Caco-2 (cell line): ENCODE data around the gene NCOR2. TPM values are rescaled to one million over a fixed set of nuclear protein-coding genes. Genes with fewer than 3 reads are reported as not detected.

Experiments
- BruUV-seq: library from RNA; stranded (reverse); fragments of 400-500 nt; replicated peaks from 2 replicates; lab custom pipeline; 2021; lab: Mats Ljungman, UMichigan
- CTCF ChIA-PET: fragments of 300-600 bp; sonication (Branson Sonifier 250); formaldehyde crosslinking; loops from one replicate; lab custom pipeline; 2022; ENCODE audit warnings: antibody characterized with exemption; lab: Charles Lee
- POLR2A ChIA-PET: fragments of 300-600 bp; sonication (Branson Sonifier 250); formaldehyde crosslinking; loops from one replicate; lab custom pipeline; 2022; ENCODE audit warnings: antibody characterized with exemption; lab: Charles Lee
- DNase-seq, 2 experiments: peaks; one replicate each; pipeline versions ENCODE4 v3.0.0 to v3.0.0-alpha.2; 2020 to 2022
- H3K27me3 ChIP-seq: replicated peaks from 2 replicates; pipeline ENCODE4 v1.6.0; 2011; ENCODE audit warnings: low read length; ENCODE audit not compliant: control insufficient read depth, insufficient read depth
- H3K36me3 ChIP-seq: 2 replicates; pipeline ENCODE4 v1.5.1; 2011; ENCODE audit warnings: low read length; ENCODE audit not compliant: control insufficient read depth, insufficient read depth
- H3K4me1 ChIP-seq: fragments of 250-450 bp; sonication (Bioruptor Pico); 2 replicates; pipeline ENCODE4 v1.5.1; 2020; ENCODE audit warnings: mild to moderate bottlenecking
- H3K4me3 ChIP-seq: 2 replicates; pipeline ENCODE4 v1.5.1; 2011; ENCODE audit warnings: low read depth, mild to moderate bottlenecking, control low read depth, low read length
- H3K9me3 ChIP-seq: fragments of 250-450 bp; sonication (Bioruptor Pico); 2 replicates; pipeline ENCODE4 v1.5.1; 2020; ENCODE audit warnings: mild to moderate bottlenecking, moderate library complexity
- H3K27ac Mint-ChIP-seq: one replicate; pipeline ENCODE4 v1.8.0; 2022; ENCODE audit warnings: mixed read lengths; ENCODE audit not compliant: unreplicated experiment
- H3K27me3 Mint-ChIP-seq: one replicate; pipeline ENCODE4 v1.8.0; 2022; ENCODE audit warnings: mixed read lengths; ENCODE audit not compliant: insufficient read depth, unreplicated experiment
- H3K36me3 Mint-ChIP-seq: one replicate; pipeline ENCODE4 v1.8.0; 2022; ENCODE audit warnings: mild to moderate bottlenecking, mixed read lengths; ENCODE audit not compliant: insufficient read depth, unreplicated experiment
- H3K4me1 Mint-ChIP-seq: one replicate; pipeline ENCODE4 v1.8.0; 2022; ENCODE audit warnings: low read depth, mixed read lengths; ENCODE audit not compliant: unreplicated experiment
- H3K4me3 Mint-ChIP-seq: one replicate; pipeline ENCODE4 v1.8.0; 2022; ENCODE audit warnings: mild to moderate bottlenecking, moderate library complexity, mixed read lengths; ENCODE audit not compliant: unreplicated experiment
- H3K9me3 Mint-ChIP-seq: one replicate; pipeline ENCODE4 v1.8.0; 2022; ENCODE audit warnings: mixed read lengths; ENCODE audit not compliant: unreplicated experiment
- CTCF ChIP-seq, 2 experiments: fragments of 200-600 bp in 1 of 2; IDR thresholded peaks; 1 replicate in 1 of 2; 2 replicates in 1 of 2; pipeline versions ENCODE4 v1.5.1 to v1.8.0; 2011 to 2022; ENCODE audit warnings: antibody characterized with exemption in 1 of 2, control low read depth in 1 of 2, inconsistent platforms in 1 of 2, low read depth in 1 of 2, low read length in 1 of 2, mild to moderate bottlenecking in 1 of 2, moderate library complexity in 1 of 2; ENCODE audit not compliant: insufficient read depth in 1 of 2, severe bottlenecking in 1 of 2, unreplicated experiment in 1 of 2
- intact Hi-C: fragments of 100-400 bp; cut with micrococcal nuclease; formaldehyde crosslinking; loops from one replicate; pipeline ENCODE4 v1.10.0; 2022; ENCODE audit not compliant: unreplicated experiment
- total RNA-seq: library from RNA; stranded (reverse); gene quantifications from 2 replicates; pipeline ENCODE4 v1.2.3, GENCODE V29; 2022

NCOR2 gene
- total RNA-seq, 1 experiment from 2014 or later = 250 TPM

DNA sequence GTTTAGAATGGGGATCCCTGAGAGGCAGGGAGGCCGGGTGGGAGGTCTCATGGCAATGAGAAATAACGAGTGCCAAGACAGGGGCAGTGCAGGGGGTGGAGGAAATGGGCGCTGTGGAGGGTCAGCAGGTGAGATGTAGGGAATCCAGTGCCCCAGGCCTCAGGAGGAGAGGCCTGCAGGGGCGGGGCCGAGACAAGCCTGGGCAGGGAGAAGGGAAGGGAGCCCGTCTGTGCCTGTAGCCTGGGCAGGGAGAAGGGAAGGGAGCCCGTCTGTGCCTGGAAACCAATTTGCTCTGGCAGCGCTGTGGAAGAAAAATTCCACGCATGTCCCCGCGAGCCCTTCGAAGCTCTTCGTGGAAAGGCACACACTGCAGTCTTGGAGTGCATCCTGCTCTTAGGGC, 10.6 kb upstream of the NCOR2 start:
- Mint-ChIP-seq H3K4me1 (peaks cover 7% of the 10 kb centered on the region), H3K27ac (no peak overlapping the region), H3K27me3 (no peaks in the 10 kb centered on the region), H3K9me3 (no peaks in the 10 kb centered on the region), H3K36me3 (no peaks in the 10 kb centered on the region), H3K4me3 (no peak overlapping the region)
- 0 out of 2 replicates have a peak, but pooled peaks cover 9% of the 10 kb centered on the region for H3K9me3 ChIP-seq
- ChIA-PET POLR2A (no interaction called here), CTCF (no interaction called here)
- H3K27me3 ChIP-seq = no peaks in the 10 kb centered on the region
- DNase-seq = no peak
- H3K36me3 ChIP-seq = no peaks in the 10 kb centered on the region
- intact Hi-C loops = no loop called here
- H3K4me1 ChIP-seq = no peaks in the 10 kb centered on the region
- H3K4me3 ChIP-seq = no peak overlapping the region
- no peak for TF ChIP-seq CTCF (IDR thresholded peaks at IDR 0.05; ENCODE audit: insufficient read depth in 1 of 2, low read depth in 1 of 2, low read length in 1 of 2, severe bottlenecking in 1 of 2, unreplicated experiment in 1 of 2)
- BruUV-seq = no TSS peak

- Histone ChIP-seq H3K4me3 (no peak overlapping the region), H3K4me1 (no peaks in the 10 kb centered on the region), H3K9me3 (0 out of 2 replicates have a peak, but pooled peaks cover 9% of the 10 kb centered on the region), H3K36me3 (no peaks in the 10 kb centered on the region), H3K27me3 (no peaks in the 10 kb centered on the region)
- H3K36me3 Mint-ChIP-seq = no peaks in the 10 kb centered on the region
- intact Hi-C loops = no loop called here
- H3K4me1 Mint-ChIP-seq = peaks cover 7% of the 10 kb centered on the region
- H3K27me3 Mint-ChIP-seq = no peaks in the 10 kb centered on the region
- H3K27ac Mint-ChIP-seq = no peak overlapping the region
- BruUV-seq = no TSS peak
- POLR2A ChIA-PET = no interaction called here
- CTCF ChIA-PET = no interaction called here
- no peaks in the 10 kb centered on the region for H3K9me3 Mint-ChIP-seq
- no peak for DNase-seq
- no peak for TF ChIP-seq CTCF (IDR thresholded peaks at IDR 0.05; ENCODE audit: insufficient read depth in 1 of 2, low read depth in 1 of 2, low read length in 1 of 2, severe bottlenecking in 1 of 2, unreplicated experiment in 1 of 2)
- H3K4me3 Mint-ChIP-seq = no peak overlapping the region
Measured at GRCh38 chr12:124577374-124577773, 10.0 kb upstream of the NCOR2 start.

- H3K27ac Mint-ChIP-seq = no peak overlapping the region
- H3K27me3 ChIP-seq = no peaks in the 10 kb centered on the region
- H3K9me3 ChIP-seq = 0 out of 2 replicates have a peak, but pooled peaks cover 9% of the 10 kb centered on the region
- DNase-seq = no peak
- no peaks in the 10 kb centered on the region for H3K9me3 Mint-ChIP-seq
- H3K4me1 ChIP-seq = no peaks in the 10 kb centered on the region
- H3K4me3 Mint-ChIP-seq = no peak overlapping the region
- no peaks in the 10 kb centered on the region for H3K27me3 Mint-ChIP-seq
- BruUV-seq = no TSS peak
- ChIA-PET CTCF (no interaction called here), POLR2A (no interaction called here)
- intact Hi-C loops = no loop called here
- H3K36me3 ChIP-seq = no peaks in the 10 kb centered on the region
- H3K4me3 ChIP-seq = no peak overlapping the region
- no peak for TF ChIP-seq CTCF (IDR thresholded peaks at IDR 0.05; ENCODE audit: insufficient read depth in 1 of 2, low read depth in 1 of 2, low read length in 1 of 2, severe bottlenecking in 1 of 2, unreplicated experiment in 1 of 2)
- H3K36me3 Mint-ChIP-seq = no peaks in the 10 kb centered on the region
- H3K4me1 Mint-ChIP-seq = peaks cover 7% of the 10 kb centered on the region
Measured at GRCh38 chr12:124576061-124576650, 8.7 kb upstream of the NCOR2 start.
